Measurements from ENCODE around the gene IFT25.
"Not testable (repeated sequence)": the region's sequence is repeated elsewhere in the genome, so short reads cannot be mapped to it uniquely, and the experiment has no call there.

IFT25 gene

GRCh38 chr1:53945433-53946251 is at the start of gene IFT25:
IFT25 (minus strand) TSS chr1:53945699; CDS start chr1:53940082, 5,617 bp downstream.
- peak; percentile 40 for DNase-seq

GRCh38 chr1:53994516-53994915 is 49.0 kb upstream of the IFT25 start:
- not testable (repeated sequence) for DNase-seq

- DNase-seq: no peak
Observed at GRCh38 chr1:53992085-53992874, 46.8 kb upstream of the IFT25 start.

GRCh38 chr1:53987880-53988279 is 42.4 kb upstream of the IFT25 start:
- DNase-seq: no peak

- no peak for DNase-seq
Observed at GRCh38 chr1:53986458-53986857, 41.0 kb upstream of the IFT25 start.

GRCh38 chr1:53984726-53985125 is 39.2 kb upstream of the IFT25 start:
- no peak for DNase-seq

GRCh38 chr1:53982763-53983104 is 37.2 kb upstream of the IFT25 start:
- no peak for DNase-seq

GRCh38 chr1:53982034-53982762 is 36.7 kb upstream of the IFT25 start:
- DNase-seq: no peak

DNA sequence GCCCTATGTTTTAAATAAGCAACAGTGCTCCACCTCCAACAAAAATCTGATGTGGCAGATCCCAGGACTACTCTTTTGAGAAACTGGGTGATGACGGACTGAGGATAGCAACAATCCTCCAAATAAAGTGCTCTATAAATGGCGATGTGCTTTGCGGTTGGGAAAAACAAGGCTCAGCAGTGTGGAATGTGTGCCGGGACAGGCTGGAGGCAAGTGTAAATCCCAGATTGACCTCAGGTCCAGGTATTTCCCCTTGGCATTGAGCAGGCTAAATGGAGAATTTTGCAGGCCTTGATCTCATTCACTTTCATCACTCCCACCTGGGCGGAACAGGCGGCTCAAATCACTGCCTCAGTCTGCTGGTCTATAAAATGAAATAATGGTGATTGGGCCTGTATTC is 35.7 kb upstream of the IFT25 start:
- no peak for DNase-seq

- DNase-seq: no peak
Observed at GRCh38 chr1:53979712-53980450, 34.4 kb upstream of the IFT25 start.

- no peak for DNase-seq
Observed at GRCh38 chr1:53975861-53976260, 30.4 kb upstream of the IFT25 start.

GRCh38 chr1:53971718-53972117 is 26.2 kb upstream of the IFT25 start:
- DNase-seq: no peak

- not testable (repeated sequence) for DNase-seq
Observed at GRCh38 chr1:53969323-53969722, 23.8 kb upstream of the IFT25 start.

GRCh38 chr1:53968125-53968513 is 22.6 kb upstream of the IFT25 start:
- no peak for DNase-seq

GRCh38 chr1:53967409-53968124 is 22.1 kb upstream of the IFT25 start:
- no peak for DNase-seq

DNA sequence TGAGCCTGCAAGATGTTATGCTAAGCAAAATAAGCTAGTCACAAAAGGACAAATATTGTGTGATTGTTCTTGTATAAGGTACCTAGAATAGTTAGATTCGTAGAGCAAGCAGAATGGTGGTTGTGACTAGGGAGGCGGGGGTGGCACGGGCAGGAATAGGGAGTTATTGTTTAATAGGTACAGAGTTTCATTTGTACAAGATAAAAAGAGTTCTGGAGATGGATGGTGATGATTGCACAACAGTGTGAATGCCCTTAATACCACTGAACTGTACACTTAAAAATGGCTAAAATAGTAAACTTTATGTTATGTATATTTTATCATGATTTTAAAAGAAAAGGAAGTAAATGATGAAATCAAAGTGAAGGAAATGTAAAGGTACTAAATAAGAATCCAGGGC is 21.3 kb upstream of the IFT25 start:
- no peak for DNase-seq

GRCh38 chr1:53964109-53964508 is 18.6 kb upstream of the IFT25 start:
- no peak for DNase-seq

DNA sequence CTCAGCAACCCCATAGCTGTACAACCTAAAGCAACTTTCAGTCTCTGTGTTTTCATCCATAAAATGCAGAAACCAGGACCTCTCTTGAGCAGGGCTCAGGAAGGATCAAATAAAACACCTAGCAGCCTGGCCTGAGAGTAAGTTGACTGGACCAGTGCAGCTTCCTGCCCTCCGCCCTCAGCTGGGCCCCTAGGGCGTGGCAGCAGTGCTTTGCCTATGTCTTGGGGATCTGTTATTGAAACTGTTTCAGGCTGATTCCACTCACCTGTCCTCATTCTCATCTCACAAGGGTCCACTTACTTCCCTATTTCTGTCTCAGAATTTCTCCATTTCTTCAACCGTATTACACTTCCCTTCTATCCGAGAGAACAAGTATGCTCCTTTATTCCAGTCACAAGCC is 18.0 kb upstream of the IFT25 start:
- DNase-seq: no peak

- no peak for DNase-seq
Observed at GRCh38 chr1:53962395-53962794, 16.9 kb upstream of the IFT25 start.

GRCh38 chr1:53959664-53960250 is 14.3 kb upstream of the IFT25 start:
- DNase-seq: no peak

DNA sequence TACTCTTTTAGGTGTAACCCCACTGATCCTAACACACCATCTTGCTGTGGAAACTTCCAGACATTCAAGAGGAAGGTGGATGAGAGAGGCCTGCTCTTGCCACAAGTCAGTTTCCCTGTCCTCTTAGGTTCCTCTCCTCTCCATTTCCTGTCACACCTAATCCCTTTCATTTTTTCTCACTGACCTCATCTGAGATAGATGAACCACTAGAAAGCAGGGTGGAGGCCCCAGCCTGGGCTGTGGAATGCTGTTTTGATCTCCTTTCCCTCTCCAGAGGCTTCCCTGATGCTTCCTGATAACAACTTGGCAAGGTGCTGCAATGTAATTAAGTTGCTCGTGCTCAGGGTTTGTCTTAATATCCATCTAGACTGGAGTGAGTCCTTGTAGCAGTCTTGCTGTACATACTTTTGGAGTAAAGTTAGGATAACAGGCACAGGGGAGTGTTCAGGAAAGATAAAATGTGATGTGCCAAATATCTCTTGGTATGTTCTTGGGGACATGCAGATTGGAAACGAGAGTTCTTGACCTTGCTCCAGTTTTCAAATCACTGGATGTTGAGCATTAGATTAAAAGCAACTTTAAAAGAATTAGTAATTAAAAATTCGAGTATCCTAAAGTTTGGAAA is 11.8 kb upstream of the IFT25 start:
- DNase-seq: no peak

Measured in NCI-H187 treated with DMSO at 0.1 percent for 48 hours (cell line).